Hepatocyte (in vitro differentiated cells): Measurements from ENCODE around the gene DNAJB11.

Source experiments
- CTCF ChIP-seq: fragments of 200-600 bp; sonication (generic); IDR thresholded peaks from 2 replicates; pipeline ENCODE4 v1.5.1; 2016; ENCODE audit warnings: antibody characterized with exemption, mild to moderate bottlenecking; ENCODE audit not compliant: poor library complexity
- EZH2 ChIP-seq: fragments of 200-600 bp; sonication (generic); IDR thresholded peaks from 2 replicates; pipeline ENCODE4 v1.6.1; 2016; ENCODE audit warnings: antibody characterized with exemption, mild to moderate bottlenecking, borderline replicate concordance

GRCh38 chr3:186590580-186591295, 20.2 kb downstream of the DNAJB11 start:
- TF ChIP-seq CTCF (no peak), EZH2 (no peak)
